Endothelial cell of umbilical vein (primary cell): ENCODE measurements around the gene IGF2BP1. TPM values are rescaled to one million over a fixed set of nuclear protein-coding genes. Genes with fewer than 3 reads are reported as not detected.

Experiments
- BruUV-seq: library from RNA; stranded (reverse); fragments of 400-500 nt; replicated peaks from 2 replicates; lab custom pipeline; 2021; lab: Mats Ljungman, UMichigan
- CTCF ChIA-PET: fragments of 300-600, 350-600 bp; sonication (Branson Sonifier 250); formaldehyde crosslinking; loops from one replicate; lab custom pipeline; 2021; ENCODE audit warnings: antibody characterized with exemption, inconsistent platforms; lab: Charles Lee
- POLR2A ChIA-PET: fragments of 300-600, 350-600 bp; sonication (Branson Sonifier 250); formaldehyde crosslinking; loops from one replicate; lab custom pipeline; 2021; ENCODE audit warnings: antibody characterized with exemption, inconsistent platforms; lab: Charles Lee
- DNase-seq: peaks from one replicate; pipeline ENCODE4 v3.0.0-alpha.2; 2011; ENCODE audit warnings: low read depth, low spot score
- FAIRE-seq: peaks from 2 replicates; lab custom pipeline; 2011; peaks lifted over from hg19 to GRCh38; lab: Jason Lieb, UNC
- H2AFZ ChIP-seq: 2 replicates; pipeline ENCODE4 v1.6.0; 2012; ENCODE audit warnings: low read depth, low read length, control low read depth, inconsistent platforms
- H3K27ac ChIP-seq: 2 replicates; pipeline ENCODE4 v1.5.1; 2011; ENCODE audit warnings: low read depth, mild to moderate bottlenecking, control low read depth, low read length, moderate library complexity; ENCODE audit not compliant: insufficient read depth
- H3K27me3 ChIP-seq, 2 experiments: 2 replicates each; pipeline versions ENCODE4 v1.6.0 to v1.6.1; 2011; ENCODE audit warnings: low read length in 2 of 2, mixed read lengths in 1 of 2; ENCODE audit not compliant: control insufficient read depth in 2 of 2, insufficient read depth in 2 of 2
- H3K36me3 ChIP-seq, 2 experiments: 2 replicates in 1 of 2; 3 replicates in 1 of 2; pipeline ENCODE4 v1.5.1; 2011; ENCODE audit warnings: low read length in 2 of 2, mild to moderate bottlenecking in 1 of 2, moderate library complexity in 1 of 2; ENCODE audit not compliant: control insufficient read depth in 2 of 2, insufficient read depth in 2 of 2; ENCODE audit errors: extremely low read depth in 1 of 2
- H3K4me1 ChIP-seq: 3 replicates; pipeline ENCODE4 v1.5.1; 2011; ENCODE audit warnings: mild to moderate bottlenecking, low read length; ENCODE audit not compliant: control insufficient read depth, insufficient read depth; ENCODE audit errors: extremely low read depth
- H3K4me2 ChIP-seq: 2 replicates; pipeline ENCODE4 v1.6.1; 2011; ENCODE audit warnings: low read length, control low read depth, mixed read lengths; ENCODE audit not compliant: insufficient read depth
- H3K4me3 ChIP-seq, 3 experiments: fragments of 200-600 bp in 1 of 3; sonication (generic), shearing (Covaris generic) in 1 of 3; replicated peaks in 1 of 3; 2 replicates each; pipeline ENCODE4 v1.5.1; 2011 to 2016; ENCODE audit warnings: control low read depth in 3 of 3, low read length in 3 of 3, mild to moderate bottlenecking in 2 of 3, inconsistent platforms in 1 of 3, low read depth in 1 of 3, moderate library complexity in 1 of 3; ENCODE audit not compliant: insufficient read depth in 1 of 3
- H3K79me2 ChIP-seq: 2 replicates; pipeline ENCODE4 v1.6.0; 2012; ENCODE audit warnings: low read length, inconsistent platforms; ENCODE audit not compliant: control insufficient read depth, insufficient read depth
- H3K9ac ChIP-seq: replicated peaks from 2 replicates; pipeline ENCODE3; 2011; ENCODE audit warnings: low read length, control low read depth; ENCODE audit not compliant: insufficient read depth; ENCODE audit errors: extremely low read depth
- H3K9me1 ChIP-seq: replicated peaks from 3 replicates; pipeline ENCODE4 v1.6.0; 2011; ENCODE audit warnings: mild to moderate bottlenecking, low read length; ENCODE audit not compliant: control insufficient read depth, insufficient read depth; ENCODE audit errors: extremely low read depth
- H3K9me3 ChIP-seq: replicated peaks from 2 replicates; pipeline ENCODE4 v1.5.1; 2012; ENCODE audit warnings: low read length, inconsistent platforms; ENCODE audit not compliant: control insufficient read depth, insufficient read depth
- H4K20me1 ChIP-seq: replicated peaks from 2 replicates; pipeline ENCODE3; 2011; ENCODE audit warnings: mild to moderate bottlenecking, low read length; ENCODE audit not compliant: control insufficient read depth, insufficient read depth; ENCODE audit errors: extremely low read depth
- EZH2 ChIP-seq: IDR thresholded peaks from 2 replicates; pipeline ENCODE4 v1.6.1; 2012; ENCODE audit warnings: borderline replicate concordance, low read depth, mild to moderate bottlenecking, moderate library complexity, low read length, inconsistent platforms; ENCODE audit not compliant: severe bottlenecking
- FOS ChIP-seq: IDR thresholded peaks from 2 replicates; pipeline ENCODE4 v1.6.1; 2011; ENCODE audit warnings: mild to moderate bottlenecking, low read length, moderate library complexity, borderline replicate concordance; ENCODE audit not compliant: insufficient read depth
- GATA2 ChIP-seq: IDR thresholded peaks from 2 replicates; pipeline ENCODE4 v1.7.0; 2011; ENCODE audit warnings: low read depth, mild to moderate bottlenecking, moderate library complexity, mixed read lengths, low read length; ENCODE audit not compliant: insufficient read length, insufficient read depth
- JUN ChIP-seq: IDR thresholded peaks from 2 replicates; pipeline ENCODE4 v1.6.1; 2011; ENCODE audit warnings: borderline replicate concordance, low read depth; ENCODE audit not compliant: insufficient read length, insufficient read depth
- MYC ChIP-seq: IDR thresholded peaks from one replicate; pipeline ENCODE4 v1.6.1; 2011; ENCODE audit warnings: mild to moderate bottlenecking, low read depth, low read length
- POLR2A ChIP-seq: IDR thresholded peaks from 2 replicates; pipeline ENCODE4 v1.6.1; 2012; ENCODE audit warnings: low read depth, mild to moderate bottlenecking, control low read depth, low read length
- POLR2AphosphoS5 ChIP-seq: IDR thresholded peaks from 2 replicates; pipeline ENCODE4 v1.6.1; 2012; ENCODE audit warnings: low read depth, mild to moderate bottlenecking, control low read depth, low read length, moderate library complexity; ENCODE audit not compliant: insufficient read depth
- dilution Hi-C: fragments of 300-500 bp; cut with MboI; formaldehyde crosslinking; loops from one replicate; pipeline ENCODE4 v1.15.0; 2019; ENCODE audit warnings: low sequenced_read_pairs; ENCODE audit not compliant: extremely low pct_ligation_motif_present
- intact Hi-C: fragments of 100-400 bp; cut with micrococcal nuclease; formaldehyde crosslinking; loops from one replicate; pipeline ENCODE4 v1.10.0; 2022
- polyA plus RNA-seq, 4 experiments: library from polyadenylated mRNA; depleted of rRNA in 3 of 4; stranded (reverse) in 3 of 4; unstranded in 1 of 4; fragments of >200 nt; gene quantifications; 2 replicates each; pipeline versions ENCODE4 v1.2.1 to v1.2.3, GENCODE V29; 2011 to 2012; ENCODE audit warnings: missing spikeins in 1 of 4
- total RNA-seq: library from RNA; stranded (reverse); gene quantifications from 2 replicates; pipeline ENCODE4 v1.2.3, GENCODE V29; 2021
- TF ChIP-seq, protein P1 (sequence below): IDR thresholded peaks from 2 replicates; pipeline ENCODE4 v1.6.1; 2011; ENCODE audit not compliant: insufficient read depth, insufficient read length
- TF ChIP-seq, protein P2 (sequence below), 2 donors: IDR thresholded peaks; 1 replicate in 1 of 2; 2 replicates in 1 of 2; pipeline ENCODE4 v1.5.1; 2011; ENCODE audit warnings: low read length in 2 of 2, mild to moderate bottlenecking in 2 of 2, moderate library complexity in 2 of 2, control low read depth in 1 of 2, inconsistent platforms in 1 of 2, low read depth in 1 of 2; ENCODE audit not compliant: insufficient read depth in 1 of 2; ENCODE audit errors: extremely low read depth in 1 of 2

Gene IGF2BP1
- total and polyA plus RNA-seq, 2 donors (not counting 3 experiments of a cell fraction or from before 2014, with no cell fraction given) = 9.5 to 99.5 TPM

DNA sequence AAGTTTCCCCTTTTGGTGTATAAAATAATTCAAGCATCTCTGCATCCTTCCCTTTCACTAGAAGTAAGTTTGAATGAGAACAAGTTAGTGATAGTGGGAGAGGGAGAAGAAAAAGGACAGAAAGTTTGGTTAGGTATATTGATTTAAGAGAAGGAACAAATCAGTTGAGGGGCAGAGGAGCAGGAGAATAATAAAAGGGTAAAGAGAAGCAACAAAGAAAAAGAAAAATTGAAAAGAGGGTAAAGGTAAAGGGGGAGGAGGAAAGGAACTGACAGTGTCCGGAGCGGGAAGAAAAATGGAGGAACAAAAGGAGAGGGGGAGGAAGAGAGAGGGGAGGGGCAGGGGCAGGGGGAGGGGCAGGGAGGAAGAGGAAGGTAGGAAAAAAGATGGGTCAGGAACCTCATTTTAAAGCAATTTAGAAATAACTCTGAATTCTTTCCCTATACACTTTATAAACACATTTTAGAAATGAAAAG, 6.3 kb upstream of the IGF2BP1 start:
- ChIA-PET CTCF (interaction anchor here (1.0 to 1.4 kb wide), 2 partner anchors 18 to 42 kb away, joined by 4 read pairs; no protein-coding TSS in a partner anchor), POLR2A (no interaction called here)
- Histone ChIP-seq H3K9ac (no peak overlapping the region), H3K4me3 (no peak overlapping the region), H3K36me3 (no peaks in the 10 kb centered on the region), H3K27ac (no peak overlapping the region), H2AFZ (no peak overlapping the region), H3K4me2 (no peak overlapping the region), H3K79me2 (no peaks in the 10 kb centered on the region), H3K9me3 (no peaks in the 10 kb centered on the region), H3K27me3 (peaks cover 35 to 68% of the 10 kb centered on the region in 2 experiments), H3K4me1 (peaks cover 5% of the 10 kb centered on the region), H3K9me1 (no peaks in the 10 kb centered on the region), H4K20me1 (no peaks in the 10 kb centered on the region)
- DNase-seq (no peak), FAIRE-seq (no peak)
- intact Hi-C loops (no loop called here), dilution Hi-C loops (no loop called here)
- TF ChIP-seq, protein P1, sequence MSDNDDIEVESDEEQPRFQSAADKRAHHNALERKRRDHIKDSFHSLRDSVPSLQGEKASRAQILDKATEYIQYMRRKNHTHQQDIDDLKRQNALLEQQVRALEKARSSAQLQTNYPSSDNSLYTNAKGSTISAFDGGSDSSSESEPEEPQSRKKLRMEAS = no peak
- TF ChIP-seq MYC = no peak
- TF ChIP-seq POLR2A = no peak
- TF ChIP-seq FOS = no peak
- TF ChIP-seq GATA2 = no peak
- TF ChIP-seq, protein P2, sequence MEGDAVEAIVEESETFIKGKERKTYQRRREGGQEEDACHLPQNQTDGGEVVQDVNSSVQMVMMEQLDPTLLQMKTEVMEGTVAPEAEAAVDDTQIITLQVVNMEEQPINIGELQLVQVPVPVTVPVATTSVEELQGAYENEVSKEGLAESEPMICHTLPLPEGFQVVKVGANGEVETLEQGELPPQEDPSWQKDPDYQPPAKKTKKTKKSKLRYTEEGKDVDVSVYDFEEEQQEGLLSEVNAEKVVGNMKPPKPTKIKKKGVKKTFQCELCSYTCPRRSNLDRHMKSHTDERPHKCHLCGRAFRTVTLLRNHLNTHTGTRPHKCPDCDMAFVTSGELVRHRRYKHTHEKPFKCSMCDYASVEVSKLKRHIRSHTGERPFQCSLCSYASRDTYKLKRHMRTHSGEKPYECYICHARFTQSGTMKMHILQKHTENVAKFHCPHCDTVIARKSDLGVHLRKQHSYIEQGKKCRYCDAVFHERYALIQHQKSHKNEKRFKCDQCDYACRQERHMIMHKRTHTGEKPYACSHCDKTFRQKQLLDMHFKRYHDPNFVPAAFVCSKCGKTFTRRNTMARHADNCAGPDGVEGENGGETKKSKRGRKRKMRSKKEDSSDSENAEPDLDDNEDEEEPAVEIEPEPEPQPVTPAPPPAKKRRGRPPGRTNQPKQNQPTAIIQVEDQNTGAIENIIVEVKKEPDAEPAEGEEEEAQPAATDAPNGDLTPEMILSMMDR (IDR thresholded peaks at IDR 0.05; ENCODE audit: extremely low read depth in 1 of 2, insufficient read depth in 1 of 2, low read depth in 1 of 2, low read length in 2 of 2) = no peak
- no peak for TF ChIP-seq POLR2AphosphoS5
- TF ChIP-seq EZH2 = no peak
- no peak for TF ChIP-seq JUN
- BruUV-seq = no TSS peak
